ENCODE data around the gene AJM1.
"Not testable (repeated sequence)": the region's sequence is repeated elsewhere in the genome, so short reads cannot be mapped to it uniquely, and the experiment has no call there.

Gene AJM1

GRCh38 chr9:136857581-136858412 is 15.5 kb downstream of the AJM1 start:
- no peak for DNase-seq

- no peak for DNase-seq
Measured at GRCh38 chr9:136858452-136858843, 16.2 kb downstream of the AJM1 start.

DNA sequence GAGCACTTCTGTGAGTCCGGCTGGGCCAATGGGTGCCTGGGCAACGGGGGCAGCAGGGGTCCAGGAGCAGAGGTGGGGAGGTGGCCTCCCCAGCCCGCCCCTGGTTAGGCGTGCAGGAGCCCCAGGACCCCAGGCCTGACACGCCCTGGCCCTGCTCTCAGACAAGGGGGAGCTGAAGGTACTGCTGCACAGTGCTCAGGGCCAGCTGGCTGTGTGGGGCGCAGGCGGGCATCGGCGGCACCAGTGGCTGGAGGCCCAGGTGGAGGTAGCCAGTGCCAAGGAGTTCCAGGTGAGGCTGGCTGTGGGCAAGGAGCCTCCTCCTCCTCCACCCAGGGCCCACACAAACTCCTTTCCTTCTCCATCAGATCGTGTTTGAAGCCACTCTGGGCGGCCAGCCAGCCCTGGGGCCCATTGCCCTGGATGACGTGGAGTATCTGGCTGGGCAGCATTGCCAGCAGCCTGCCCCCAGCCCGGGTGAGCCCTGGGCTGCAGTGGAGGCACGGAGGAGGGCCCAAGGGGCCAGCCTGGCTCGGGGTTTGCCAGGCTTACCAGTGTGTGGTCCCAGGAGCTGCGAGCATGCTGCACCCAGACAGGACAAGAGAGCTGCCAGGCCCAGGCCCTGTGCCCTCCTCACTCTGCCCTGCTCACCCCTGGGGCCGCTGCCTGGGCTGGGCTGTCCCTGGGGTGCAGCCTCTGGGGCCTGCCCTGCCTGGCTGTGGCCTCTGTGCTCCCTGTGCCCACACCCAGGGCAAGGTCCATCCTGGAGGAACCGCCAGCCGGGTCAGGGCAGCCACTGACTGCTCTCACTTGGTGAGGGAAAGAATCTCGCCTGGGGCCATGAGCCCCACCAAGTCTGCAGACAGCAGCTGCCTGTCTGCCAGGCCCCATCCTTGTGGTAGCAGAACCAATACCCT is 16.8 kb downstream of the AJM1 start:
- DNase-seq, result no peak

DNA sequence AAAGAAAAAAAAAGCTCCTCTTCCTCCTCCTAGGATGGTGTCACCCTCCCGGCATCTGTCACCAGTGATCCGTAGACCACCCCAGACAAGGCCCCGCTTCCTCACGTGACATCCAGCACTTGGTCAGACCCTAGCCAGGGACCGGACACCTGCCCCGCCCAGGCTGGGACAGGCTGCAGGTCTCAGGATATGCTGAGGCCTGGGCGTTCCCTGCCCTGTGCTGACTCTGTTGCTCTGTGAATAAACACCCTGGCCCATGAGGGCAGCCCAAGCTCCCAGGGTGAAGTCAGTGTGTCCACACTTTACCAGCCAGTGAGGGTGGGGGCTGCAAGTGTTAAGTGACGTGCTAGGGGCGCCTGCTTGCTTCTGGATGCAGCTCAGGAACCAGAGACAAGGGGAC is 18.3 kb downstream of the AJM1 start:
- DNase-seq, result no peak

GRCh38 chr9:136860933-136861873 is 18.9 kb downstream of the AJM1 start:
- DNase-seq, result no peak

- DNase-seq, result no peak
Measured at GRCh38 chr9:136861874-136862457, 19.7 kb downstream of the AJM1 start.

DNA sequence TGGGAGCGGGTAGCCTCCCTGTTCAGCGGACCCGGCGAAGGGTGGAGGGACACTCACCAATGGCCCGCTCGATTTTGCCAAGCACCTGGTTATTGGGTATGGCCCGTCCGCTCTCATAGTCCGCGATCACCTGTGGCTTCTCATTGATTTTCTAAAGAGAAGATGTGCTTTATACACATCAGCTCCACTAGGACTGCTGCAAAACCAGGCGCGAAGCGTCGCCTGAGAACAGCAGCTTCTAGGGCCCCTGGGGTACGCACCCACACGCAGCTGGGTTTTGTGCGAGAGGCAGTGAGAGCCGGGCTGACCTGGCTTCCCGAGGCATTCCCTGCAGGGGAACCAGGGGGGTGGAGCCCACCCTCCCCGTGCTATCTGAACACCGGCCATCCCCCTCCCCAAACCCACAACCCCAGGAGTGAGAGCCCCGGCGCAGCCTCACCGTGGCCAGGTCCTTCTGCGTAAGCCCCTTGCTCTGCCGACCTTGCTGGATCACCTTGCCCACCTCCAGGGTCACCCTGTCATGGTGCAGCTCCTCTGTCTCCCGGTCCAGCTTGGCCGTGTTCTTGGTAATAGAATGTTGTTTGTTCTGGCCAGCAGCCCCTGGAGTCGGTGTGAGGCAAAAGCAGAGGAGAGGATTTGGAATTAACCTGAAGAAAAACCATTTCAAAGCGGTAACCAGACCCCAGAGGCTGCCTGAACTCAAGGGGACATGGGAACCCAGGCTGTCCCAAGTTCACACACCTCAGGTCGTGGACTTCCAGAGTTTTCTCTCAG is 20.8 kb downstream of the AJM1 start:
- DNase-seq, result no peak

DNA sequence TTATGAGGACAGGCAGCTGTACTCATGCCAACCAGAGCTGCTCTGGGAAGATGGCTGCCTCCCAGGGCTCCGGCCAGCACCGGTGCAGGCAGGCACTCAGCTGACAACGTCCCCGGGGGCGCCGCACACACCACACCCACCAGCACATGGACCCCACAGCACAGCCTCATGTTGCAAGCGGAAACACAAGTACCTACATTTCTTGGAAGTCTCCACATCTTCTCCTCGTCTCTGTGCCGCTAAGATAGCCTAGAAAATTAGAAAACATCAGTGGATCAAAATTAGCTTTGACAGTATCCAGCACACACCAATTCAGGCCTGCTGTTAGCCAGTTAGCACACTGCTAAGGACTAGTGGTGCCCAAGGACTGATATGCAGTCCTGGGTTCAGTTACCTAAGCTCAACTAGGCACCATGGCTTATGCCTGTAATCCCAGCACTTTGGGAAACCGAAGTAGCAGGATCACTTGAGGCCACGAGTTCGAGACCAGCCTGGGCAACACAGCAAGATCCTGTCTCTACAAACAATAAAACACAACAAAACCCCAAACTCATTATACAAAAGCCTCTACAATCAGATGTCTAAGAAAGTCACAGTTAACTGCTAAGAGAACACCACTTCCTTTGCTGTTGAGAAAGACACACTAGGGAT is 21.5 kb downstream of the AJM1 start:
- no peak for DNase-seq

GRCh38 chr9:136865041-136865767 is 22.9 kb downstream of the AJM1 start:
- no peak for DNase-seq

- no peak for DNase-seq
Measured at GRCh38 chr9:136865768-136866103, 23.5 kb downstream of the AJM1 start.

GRCh38 chr9:136866898-136867421 is 24.7 kb downstream of the AJM1 start:
- DNase-seq, result not testable (repeated sequence)

- no peak for DNase-seq
Measured at GRCh38 chr9:136867480-136867879, 25.2 kb downstream of the AJM1 start.

DNA sequence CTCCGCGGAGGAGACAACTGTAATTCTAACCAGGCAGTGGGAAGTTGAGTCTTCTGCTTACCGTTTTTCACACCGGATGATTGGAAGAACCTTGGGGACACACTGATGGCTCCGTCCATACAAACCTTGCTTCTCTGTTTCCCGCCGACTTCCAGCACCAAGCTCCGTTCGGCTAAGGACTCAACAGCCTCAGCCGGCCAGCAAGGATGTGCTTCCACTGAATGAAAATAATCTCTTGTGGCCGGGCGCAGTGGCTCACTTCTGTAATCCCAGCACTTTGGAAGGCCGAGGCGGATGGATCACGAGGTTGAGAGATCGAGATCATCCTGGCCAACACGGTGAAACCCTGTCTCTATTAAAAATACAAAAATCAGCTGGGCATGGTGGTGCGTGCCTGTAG is 25.6 kb downstream of the AJM1 start:
- no peak for DNase-seq

GRCh38 chr9:136868644-136869043 is 26.4 kb downstream of the AJM1 start:
- DNase-seq, result no peak

- not testable (repeated sequence) for DNase-seq
Measured at GRCh38 chr9:136869611-136870010, 27.3 kb downstream of the AJM1 start.

- DNase-seq, result no peak
Measured at GRCh38 chr9:136875155-136875554, 32.9 kb downstream of the AJM1 start.

GRCh38 chr9:136876476-136876875 is 34.2 kb downstream of the AJM1 start:
- DNase-seq, result no peak

GRCh38 chr9:136880651-136881050 is 38.4 kb downstream of the AJM1 start:
- no peak for DNase-seq

DNA sequence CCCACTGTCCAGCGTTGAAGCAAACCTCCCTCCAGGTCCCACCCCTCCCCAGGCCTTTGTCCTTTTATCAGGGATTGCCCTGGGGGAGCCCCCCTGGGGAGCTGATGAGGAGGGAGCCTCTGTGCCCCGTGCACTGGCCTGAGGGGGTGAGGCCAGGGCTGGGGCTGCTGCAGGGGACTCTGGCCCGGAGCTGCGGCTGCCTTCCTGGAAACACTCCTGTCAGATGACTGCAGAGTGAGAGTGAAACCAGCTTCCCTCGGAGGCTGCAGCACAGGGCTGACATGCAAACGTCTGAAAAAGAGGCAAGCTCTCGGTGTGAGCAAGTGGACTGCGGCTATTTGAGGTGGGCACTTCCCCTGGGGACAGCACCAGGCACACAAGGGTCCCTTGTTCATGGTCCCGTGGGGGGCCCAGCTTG is 39.4 kb downstream of the AJM1 start:
- no peak for DNase-seq
